HG02885 (cell line): Measurements from ENCODE around the gene B3GALNT1.

ENCODE experiments used
- ATAC-seq: cut with Tn5 transposase; IDR thresholded peaks from one replicate; pipeline ENCODE4 v1.9.1; 2021; ENCODE audit warnings: mild to moderate bottlenecking; ENCODE audit not compliant: unreplicated experiment, poor library complexity

B3GALNT1 gene

GRCh38 chr3:161082063-161082462, 23.1 kb downstream of the B3GALNT1 start:
- ATAC-seq: peak; percentile 29

- peak; percentile 92 for ATAC-seq
These were observed 23.5 kb downstream of the B3GALNT1 start for GRCh38 chr3:161081633-161082032.

GRCh38 chr3:161073181-161073580, 32.0 kb downstream of the B3GALNT1 start:
- no peak for ATAC-seq

GRCh38 chr3:161072751-161073150, 32.4 kb downstream of the B3GALNT1 start:
- no peak for ATAC-seq

DNA sequence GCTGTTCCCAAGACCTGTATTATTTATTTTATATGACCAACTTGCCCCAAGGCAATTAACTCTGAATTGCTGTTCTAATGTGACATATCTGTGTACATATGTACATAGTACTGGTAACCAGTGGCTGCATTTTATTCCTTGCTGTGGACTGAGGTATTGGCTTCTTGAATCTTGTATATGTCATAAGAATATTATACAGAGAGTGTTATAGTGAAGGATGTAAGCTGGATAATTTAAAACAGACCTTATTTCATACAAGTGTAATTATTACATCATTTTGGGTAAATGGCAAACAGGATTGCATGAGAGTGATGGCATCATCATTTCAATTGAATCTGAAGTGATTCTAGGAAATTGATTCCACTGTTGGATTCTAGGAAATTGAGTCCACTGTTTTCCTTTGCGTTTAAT, 32.9 kb downstream of the B3GALNT1 start:
- no peak for ATAC-seq

DNA sequence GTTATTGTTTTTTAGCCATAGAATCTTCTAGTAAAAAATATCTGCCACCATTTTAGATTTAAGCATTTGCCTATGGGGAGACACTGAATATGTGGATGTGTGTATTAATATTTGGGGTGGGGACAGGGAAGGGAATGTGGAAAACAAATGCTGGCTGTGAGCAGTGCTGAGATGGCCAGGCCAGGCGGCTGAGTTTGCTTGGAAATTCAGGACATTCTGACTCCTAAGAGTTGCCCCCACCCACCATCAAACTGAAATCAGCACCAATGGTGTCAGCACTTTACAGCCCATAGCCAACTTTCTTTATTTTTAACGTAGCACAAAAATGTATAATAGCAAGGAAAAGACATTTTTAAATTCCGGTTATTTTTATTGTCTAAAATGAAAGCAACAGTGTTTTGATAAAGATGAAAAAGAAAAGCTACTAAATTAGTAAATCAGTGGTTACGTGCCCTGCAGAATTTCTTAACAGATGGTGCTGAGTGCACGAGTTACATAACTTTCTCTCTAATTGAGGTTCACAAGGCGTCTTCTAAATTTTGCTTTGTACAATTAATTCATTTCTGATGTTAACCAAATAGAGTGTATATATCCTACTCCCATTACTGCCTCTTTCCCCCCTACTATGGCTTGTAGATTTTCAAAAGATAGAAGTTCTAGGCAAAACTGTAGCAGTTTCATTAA, 34.0 kb downstream of the B3GALNT1 start:
- ATAC-seq: no peak

- ATAC-seq: no peak
These were observed 34.8 kb downstream of the B3GALNT1 start for GRCh38 chr3:161070252-161070930.

DNA sequence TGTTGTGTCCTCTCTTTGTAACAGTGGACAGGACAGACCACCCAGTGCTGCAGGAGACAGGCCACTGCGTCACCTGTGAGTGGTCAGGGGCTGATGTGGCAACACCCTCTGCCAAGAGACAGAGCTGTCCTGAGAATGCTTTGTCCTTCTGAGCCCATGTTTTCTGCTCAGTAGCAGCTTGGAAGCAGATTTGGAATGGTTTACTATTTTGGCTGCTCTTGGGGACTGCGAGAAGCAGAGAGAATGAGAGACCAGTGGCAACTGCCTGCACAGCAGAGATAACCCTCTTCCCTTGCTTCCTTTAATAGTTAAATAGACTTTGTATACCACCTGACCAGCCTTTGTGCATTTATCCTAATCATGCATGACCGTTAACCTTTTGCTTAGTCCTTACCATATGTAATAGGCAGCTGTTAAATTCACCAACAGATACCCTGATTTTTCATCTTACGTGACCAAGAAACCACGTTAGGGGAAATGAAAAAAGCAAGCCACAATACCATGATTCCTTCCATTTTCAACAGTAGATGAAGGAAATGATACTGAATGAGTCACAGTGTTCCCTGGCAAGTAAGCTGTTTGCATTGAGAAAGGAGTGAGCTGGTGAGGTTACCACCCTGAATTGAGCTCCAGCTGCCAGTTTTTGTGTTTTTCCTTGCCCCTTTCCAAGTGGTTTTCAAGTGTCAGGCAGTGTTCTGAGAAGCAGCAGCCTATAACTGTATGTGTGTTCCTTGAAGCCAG, 35.5 kb downstream of the B3GALNT1 start:
- ATAC-seq: peak; percentile 93

- no peak for ATAC-seq
These were observed 37.8 kb downstream of the B3GALNT1 start for GRCh38 chr3:161067335-161067734.

DNA sequence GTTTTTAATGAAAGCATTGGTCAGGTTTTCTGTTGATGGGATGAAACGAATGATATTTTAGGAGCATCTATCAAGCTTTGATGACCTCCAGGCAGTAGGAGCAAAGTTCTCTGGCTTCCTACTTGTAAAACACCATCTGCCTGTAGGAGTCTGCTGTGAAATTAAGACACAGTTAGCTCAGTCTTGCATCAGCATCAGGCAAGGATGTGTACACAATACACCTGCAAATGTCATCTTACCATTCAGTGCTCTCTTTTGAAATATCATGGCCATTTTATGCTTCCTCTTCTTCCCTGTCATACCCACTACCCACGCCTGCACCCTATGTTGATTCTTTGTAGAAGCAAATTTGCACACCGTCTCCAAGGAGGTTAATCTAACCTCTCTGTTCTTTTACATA, 38.2 kb downstream of the B3GALNT1 start:
- no peak for ATAC-seq

- ATAC-seq: no peak
These were observed 40.7 kb downstream of the B3GALNT1 start for GRCh38 chr3:161064413-161064812.

DNA sequence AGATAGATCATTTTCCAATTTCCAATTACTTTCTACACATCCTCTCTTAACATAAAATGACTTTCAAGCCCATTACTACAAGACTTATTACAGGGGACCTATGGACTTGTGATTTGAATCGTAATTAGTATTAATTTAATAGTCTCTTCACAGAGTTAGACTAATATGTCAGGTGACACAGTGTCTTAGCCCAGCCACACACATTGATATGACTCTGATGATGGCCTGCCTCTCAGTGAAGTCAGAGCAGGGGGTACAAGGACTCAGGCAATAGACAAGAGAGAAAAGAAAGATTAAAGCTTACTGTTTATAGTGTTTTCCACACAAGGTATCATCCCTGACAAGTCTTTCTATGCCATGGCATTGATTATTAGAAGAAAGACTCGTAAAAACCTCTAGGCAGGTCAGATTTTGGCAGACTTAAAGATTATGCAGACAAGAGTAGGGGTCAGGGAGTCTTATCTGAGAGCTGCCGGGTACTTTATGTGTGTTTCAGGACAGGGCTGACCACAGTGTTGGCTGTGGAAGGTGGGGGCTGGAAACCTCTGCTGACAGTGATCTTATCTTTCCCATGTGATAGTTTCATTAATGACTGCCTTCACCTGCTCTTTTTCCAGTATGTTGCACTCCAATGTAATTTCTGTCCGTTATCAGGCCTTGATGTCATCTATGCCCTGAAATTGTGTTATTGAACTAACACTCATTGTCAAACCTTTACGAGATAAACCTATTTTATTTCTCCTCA, 50.1 kb downstream of the B3GALNT1 start:
- no peak for ATAC-seq

DNA sequence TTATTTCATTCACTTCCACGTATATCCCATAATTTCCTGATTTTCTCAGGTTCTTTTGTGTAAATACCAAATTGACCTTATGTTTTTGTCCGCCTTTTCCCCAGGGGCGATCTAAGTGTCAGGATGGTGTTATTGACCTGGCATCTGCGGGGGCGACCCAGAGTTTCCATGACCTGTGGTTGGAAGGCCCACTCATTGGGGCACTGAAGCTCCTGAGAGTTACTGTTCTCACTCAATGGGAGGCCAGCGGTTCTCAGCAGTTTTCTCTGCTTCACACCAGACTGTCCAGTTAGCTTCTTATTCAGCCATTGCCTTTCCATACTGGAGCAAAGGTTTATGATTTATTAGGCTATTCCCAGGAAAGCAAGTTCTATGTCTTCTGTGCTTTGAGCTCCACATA, 53.3 kb downstream of the B3GALNT1 start:
- ATAC-seq: no peak

- ATAC-seq: peak; percentile 89
These were observed 54.2 kb downstream of the B3GALNT1 start for GRCh38 chr3:161050935-161051334.

DNA sequence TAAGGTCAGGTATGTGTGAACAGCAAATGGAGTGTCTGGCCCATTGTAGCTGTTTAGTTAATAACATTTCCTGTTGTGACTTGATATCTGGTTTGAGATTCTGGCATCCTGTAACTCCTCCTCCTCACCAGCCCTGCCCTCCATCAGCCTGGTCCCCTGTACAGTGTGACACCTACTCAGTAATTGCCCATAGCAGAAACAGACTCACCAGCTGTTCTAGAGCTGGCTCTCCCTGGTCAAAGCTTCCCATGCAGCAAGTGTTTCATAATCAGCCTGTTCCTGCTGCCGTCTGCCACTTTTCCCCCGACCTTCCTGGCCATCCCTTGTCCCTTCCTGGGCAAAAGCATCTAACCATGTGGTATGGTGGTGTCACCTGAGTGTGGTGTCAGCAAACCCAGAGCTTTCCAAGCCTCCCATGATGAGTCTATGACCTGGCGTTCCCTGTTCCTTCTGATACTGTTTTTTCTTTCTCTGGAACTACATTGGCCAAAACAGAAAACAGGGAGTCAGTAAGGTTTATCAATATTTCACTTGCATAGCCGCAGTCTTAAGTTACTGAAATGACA, 55.4 kb downstream of the B3GALNT1 start:
- no peak for ATAC-seq

GRCh38 chr3:161043336-161044035, 61.7 kb downstream of the B3GALNT1 start:
- peak; percentile 89 for ATAC-seq

DNA sequence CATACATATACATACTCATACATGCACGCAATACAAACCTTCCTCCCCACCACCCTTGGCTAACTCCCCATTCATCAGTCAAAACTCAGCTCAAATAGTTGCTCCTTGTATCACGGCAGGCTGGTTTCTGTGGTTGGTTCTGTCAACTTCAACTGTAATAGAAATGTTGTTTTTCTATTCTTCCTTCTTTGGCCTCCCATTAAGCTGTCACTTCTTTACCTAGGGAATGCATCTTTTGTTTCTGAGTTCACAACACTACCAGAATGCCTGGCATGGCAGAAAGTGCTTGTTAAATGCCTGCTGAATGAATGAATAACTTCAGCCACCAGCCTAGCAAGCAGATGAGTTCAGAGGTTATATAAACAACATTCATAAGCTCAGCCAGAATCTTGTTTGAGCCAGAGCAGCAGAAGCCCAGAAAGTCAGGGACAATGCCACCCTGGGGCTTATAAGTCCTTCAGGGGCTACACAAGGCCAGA, 63.1 kb downstream of the B3GALNT1 start:
- ATAC-seq: peak; percentile 71

DNA sequence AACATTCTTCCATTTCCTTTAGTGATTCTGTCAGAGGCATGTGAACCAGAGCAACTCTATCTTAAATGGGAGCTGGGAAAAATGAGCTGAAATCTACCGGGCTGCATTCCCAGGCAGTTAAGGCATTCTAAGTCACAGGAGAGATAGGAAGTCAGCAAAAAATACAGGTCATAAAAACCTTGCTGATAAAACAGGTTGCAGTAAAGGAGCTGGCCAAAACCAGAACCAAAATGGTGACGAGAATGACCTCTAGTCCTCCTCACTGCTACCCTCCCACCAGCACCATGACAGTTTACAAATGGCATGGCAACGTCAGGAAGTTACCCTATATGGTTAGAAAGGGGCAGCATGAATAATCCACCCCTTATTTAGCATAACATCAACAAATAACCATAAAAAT, 66.4 kb downstream of the B3GALNT1 start:
- ATAC-seq: no peak

DNA sequence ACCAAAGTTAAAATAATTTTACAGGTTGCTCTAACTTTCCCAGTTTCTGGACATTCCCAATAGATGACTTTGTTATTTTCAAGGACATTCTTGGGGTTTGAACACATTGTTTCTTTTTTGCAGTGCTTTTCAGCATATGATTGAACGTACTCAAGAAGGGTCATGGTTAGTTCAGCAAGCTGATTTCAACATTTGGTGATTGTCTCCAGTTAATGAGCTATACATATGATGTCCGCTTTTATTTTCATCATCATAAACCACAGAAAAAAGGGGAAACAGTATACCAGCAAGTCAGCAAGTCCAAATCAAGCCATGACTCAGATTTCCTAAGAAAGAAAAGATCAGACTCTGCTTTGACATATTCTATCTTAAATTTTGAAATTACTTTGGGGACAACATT, 69.4 kb downstream of the B3GALNT1 start:
- ATAC-seq: peak; percentile 33
